ENCODE data around the gene IL3. TPM values are rescaled to one million over a fixed set of nuclear protein-coding genes. Genes with fewer than 3 reads are reported as not detected.

The IL3 gene
- polyA plus RNA-seq, 10 donors, result not detected

Other genes with a start within 250 kb of the IL3 start
- under 1 TPM in 1 of 10 donors, not detected in 9; 0.23 TPM for gene MEIKIN, start 115.0 kb upstream of the IL3 start, polyA plus RNA-seq (ENCODE audit: insufficient read length in 10 of 10)
- 1 to 10 TPM in 2 of 10 donors, under 1 TPM in 8; 0.31 to 1.5 (median 0.72) TPM for gene ACSL6, start 49.0 kb upstream of the IL3 start, polyA plus RNA-seq (ENCODE audit: insufficient read length in 10 of 10)
- not detected for gene CSF2, start 13.1 kb downstream of the IL3 start, polyA plus RNA-seq (ENCODE audit: insufficient read length in 10 of 10)
- gene P4HA2, start 167.2 kb downstream of the IL3 start, polyA plus RNA-seq (ENCODE audit: insufficient read length in 10 of 10), result 10 to 100 TPM; 52.9 to 81.0 (median 60.4) TPM
- 10 to 100 TPM; 41.8 to 66.1 (median 52.2) TPM for gene PDLIM4, start 197.0 kb downstream of the IL3 start, polyA plus RNA-seq (ENCODE audit: insufficient read length in 10 of 10)
- 1 to 10 TPM; 2.9 to 5.2 (median 3.5) TPM for gene SLC22A4, start 233.7 kb downstream of the IL3 start, polyA plus RNA-seq (ENCODE audit: insufficient read length in 10 of 10)